ENCODE results near the gene CLCNKA.

Gene CLCNKA

DNA sequence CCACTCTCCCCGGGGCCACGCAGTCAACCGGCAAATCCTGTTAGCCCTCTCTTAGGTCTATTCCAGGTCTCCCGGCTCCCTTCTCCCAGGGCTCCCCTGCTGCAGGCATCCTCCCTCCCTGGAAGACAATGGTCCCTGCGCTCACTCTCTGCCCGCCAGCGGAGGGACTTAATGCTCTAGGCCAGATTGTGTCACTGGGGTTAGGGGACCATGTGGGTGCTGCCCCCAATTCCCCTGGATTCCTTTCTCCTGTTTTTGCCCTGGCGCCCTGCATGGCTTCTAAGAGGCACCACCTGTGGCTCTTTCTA lies 43.4 kb downstream of the CLCNKA start:
- no peak for DNase-seq

DNA sequence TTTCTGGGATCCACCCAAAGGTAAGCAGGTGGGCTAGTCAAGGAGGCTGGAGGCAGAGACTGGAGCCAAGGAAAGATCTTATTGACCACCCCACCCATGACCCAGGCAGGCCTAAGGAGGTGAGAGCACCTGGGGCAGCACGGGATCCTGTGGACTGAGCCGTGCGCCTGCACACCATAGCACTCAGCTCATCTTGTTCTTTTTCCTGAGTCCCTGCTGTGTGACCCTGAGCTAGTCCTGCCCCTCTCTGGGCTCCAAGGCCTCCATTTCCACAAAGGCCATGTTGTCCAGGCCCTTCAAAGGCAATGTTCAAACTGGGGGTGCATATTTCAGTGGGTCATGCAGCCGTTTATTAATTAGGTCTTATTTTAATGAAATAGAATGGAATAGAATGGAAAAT lies 44.4 kb downstream of the CLCNKA start:
- no peak for DNase-seq

DNA sequence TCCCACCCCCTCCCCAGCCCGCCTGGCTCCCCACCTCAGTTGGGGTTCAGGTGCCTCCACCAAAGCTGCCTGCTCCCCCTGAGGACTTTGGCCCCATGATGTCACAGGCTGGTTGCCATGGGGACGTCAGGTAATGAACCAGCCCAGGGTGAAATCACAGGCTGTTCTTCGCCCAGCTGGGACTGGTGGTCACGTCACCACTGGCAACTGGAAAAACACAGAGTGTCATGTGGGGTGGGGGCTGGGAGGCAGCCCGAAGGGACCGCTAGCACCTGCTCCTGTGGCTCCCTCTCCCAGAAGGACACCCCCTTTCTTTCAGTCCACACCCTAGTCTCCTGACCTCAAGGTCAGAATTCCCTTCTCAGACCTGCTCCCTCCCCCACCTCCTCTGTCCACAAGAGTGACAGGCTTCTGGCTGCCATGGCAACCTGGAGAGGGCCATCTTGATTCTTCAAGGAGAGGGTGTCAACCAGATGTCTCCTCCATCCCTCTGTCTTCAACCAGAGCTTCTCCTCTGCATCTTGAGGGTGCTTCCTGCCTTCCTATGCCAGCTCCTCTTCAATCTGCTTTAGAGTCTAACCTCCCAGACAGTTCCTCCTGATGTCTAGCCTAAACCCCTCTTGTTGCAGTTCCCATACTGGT lies 45.4 kb downstream of the CLCNKA start:
- DNase-seq: no peak

DNA sequence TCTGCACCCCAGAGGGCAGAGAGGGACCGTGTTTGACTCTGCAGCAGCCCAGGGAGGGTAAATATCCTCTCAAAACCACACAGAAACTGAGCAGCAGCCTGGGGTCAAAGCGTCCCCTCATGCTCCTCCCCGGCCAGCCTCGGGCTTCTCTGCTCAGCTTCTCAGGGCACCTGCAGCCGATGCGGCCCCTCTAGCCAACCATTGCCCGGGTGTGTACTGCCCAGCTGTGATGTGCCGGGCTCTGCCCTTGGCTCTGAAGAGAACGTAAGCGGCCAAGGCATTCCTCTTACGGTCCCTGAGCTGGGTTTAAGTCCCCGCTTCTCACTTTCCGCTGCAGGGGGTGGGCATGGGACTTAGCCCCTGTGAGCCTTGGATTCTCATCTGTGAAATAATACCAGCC lies 46.1 kb downstream of the CLCNKA start:
- no peak for DNase-seq

DNA sequence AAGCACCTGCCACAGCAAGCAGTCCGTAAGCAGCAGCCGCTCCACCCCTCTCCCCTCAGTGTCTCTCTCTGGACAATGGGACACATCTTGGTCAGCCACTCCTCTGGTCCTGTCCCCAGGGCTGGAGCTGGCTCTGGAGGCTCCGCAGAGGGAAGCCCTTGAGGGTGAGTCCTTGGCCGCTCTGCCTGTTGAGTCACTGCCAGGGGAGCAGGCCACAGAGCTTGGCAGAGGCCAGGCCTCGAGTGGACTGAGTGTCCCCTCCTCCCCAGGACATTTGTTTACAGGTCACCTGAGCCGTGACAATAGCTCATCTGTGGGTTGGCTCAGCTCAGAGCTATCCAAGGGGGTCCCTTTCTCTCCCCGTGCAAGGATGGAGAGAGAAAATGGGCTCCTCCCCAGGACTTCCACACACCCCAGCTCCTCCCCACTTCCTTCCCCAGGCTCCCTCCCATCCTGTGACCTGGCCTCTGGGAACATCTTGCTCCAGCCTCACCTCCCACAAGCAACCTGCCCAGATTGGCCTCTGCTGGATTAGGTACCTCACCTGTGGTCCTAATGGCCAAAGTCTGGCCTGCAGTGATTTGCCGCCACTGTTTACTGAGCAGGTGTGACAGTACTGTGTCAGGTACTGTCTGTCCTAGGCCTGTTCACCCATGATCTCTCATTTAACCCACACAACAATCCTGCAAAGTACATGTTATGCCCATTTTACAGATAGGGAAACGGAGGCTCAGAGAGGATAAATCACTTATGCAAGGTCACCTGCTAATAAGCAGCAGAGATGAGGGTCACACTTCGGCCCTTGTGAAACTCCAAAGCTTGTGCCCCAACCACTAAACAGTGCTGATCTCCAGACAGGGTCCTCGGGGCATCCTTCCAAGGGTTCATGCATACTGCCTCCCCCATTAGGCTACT lies 46.8 kb downstream of the CLCNKA start:
- no peak for DNase-seq

DNA sequence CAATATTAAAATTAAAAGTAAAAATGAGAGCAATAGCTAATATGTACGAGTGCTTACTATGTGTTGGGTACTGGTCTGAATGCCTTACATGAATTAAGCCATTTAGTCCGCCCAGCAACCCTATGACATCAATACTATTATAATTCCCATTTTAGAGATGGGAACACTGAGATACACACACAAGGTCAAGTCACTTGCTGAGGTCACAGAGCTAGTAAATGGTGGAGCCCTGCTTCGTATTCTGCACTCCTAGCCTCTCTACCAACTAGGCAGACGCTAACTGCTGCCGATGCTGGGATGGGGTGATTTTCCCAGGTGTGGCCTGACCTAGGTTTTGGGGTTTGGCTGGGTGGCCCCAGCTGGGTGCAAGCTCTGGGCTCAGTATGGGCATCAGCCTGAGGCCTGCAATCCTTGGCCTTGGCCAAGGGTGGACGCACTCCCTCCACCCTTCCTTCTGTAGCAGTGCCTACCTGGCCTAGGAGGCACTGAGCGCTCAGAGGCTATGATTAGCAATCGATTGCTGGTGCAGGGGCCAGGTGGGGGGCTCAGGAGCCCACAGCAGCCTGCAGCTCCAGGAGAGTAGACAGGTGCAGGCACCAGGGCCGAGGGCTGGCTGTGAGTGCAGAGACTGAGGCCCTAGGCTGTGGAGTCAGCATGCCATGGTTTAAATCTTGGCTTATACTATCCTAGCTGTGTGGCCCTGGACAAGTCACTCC lies 49.0 kb downstream of the CLCNKA start:
- no peak for DNase-seq

DNA sequence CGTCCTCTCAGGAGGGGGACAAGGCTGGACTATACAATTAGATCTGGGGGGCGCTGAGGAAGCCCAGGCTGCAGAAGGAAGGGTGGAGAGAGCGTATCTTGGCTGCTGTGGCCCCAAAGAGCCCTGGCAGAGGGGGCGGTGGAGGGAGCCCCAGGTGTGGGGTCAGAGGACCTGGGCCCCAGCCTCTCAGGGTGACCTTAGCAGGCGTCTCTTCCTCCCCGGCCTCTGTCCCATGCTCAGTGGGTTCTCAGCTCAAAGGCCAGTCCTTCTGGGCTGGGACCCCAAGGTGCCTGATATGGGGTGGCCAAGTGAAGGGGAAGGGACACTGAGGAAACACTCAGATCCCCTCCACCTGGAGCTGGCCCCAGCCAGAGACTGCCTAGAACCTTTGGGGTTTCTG lies 49.8 kb downstream of the CLCNKA start:
- no peak for DNase-seq

DNA sequence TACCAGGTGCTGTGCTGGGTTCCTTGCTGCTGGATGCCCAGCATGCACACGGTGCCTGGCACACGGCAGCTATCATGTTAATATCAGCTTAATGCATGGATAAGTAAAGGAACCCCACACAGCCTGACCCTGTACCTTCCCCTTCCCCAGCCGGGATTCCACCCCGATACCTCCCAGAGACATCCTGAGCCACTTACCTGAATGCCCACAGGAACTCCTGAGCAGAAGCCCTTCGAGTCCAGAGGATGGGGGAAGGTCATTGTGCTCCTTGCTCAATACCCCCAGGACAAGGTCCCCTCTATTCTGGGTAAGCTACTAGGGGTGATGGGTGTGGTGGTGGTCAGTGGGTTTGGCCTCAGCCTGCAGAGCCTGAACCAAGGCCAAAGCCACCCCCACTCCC lies 50.3 kb downstream of the CLCNKA start:
- no peak for DNase-seq

DNA sequence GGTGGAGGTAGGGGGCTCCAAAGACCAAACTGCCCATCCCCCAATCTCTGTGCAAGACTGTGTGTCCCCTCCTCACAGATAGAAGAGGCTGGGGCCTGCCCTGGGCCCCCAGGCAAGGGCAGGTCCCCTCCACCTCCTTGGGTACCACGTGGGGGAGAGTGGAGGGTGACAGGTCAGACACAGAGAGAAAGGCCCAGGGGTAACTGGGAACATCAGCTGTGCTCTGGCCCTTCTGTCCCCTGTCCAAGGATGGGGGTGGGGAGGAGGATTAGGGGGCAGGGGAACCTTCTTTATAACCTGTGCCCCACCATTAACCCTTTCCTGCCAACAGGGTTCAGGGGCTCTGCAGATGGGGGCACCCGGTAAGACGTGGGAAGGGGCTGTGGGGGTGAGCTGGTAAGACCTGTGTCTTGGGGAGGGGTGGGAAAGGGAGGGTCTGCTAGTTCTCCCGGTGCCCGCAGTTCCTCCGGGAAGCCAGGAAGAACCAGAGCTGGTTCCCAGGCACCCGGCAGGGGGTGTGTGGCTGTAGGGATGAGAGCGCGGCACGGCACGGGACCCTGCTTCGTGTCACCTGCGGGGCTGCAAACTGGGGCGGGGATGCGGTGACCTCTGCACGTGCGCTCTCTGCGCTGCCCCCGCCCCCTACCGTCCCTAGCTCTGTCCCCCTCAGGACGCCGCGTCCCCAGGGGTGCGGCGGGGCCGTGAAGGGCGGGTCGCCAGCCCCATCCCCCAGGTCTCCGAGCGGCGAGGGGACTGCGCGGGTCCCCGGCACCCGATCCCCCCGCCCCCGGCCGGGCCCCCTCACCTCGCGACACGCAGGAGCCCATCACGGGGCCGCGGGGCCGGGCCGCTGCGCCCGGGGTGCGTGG lies 51.0 kb downstream of the CLCNKA start:
- DNase-seq: no peak

DNA sequence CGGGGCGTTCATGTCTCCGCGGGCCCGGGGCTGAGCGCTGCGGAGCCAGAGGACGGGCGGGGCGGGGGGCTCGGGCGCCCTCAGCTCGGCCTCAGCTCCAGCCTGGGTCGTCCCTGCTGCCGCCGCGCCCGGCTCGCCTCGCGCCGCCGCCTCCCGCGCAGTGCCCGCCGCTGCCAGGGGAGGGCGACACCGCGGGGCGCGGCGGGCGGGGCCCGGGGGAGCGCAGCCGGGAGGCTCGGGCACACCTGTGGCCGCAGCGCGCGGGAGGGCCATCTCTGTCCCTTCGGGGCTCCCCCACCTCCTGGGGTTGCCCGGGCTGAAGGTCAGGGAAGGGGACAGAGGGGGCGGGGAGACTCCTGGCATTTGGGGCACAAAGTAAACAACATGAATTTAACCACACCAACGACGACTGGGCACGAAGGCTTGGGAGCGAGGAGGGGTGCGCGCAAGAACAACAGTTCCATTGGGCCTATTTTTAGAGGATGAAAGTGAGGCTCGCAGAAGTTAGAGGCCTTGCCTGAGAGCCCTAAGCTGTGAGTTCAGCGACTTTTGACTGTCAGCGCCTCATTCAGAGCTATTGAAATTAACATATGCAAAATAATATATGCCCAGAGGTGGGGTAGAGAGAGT lies 51.8 kb downstream of the CLCNKA start, which contains the start of gene FAM131C:
TSS of gene FAM131C (minus strand) at position 162 of the 630 bp plus-strand sequence. CDS start 209 bp downstream, outside the sequence.
- DNase-seq: no peak

DNA sequence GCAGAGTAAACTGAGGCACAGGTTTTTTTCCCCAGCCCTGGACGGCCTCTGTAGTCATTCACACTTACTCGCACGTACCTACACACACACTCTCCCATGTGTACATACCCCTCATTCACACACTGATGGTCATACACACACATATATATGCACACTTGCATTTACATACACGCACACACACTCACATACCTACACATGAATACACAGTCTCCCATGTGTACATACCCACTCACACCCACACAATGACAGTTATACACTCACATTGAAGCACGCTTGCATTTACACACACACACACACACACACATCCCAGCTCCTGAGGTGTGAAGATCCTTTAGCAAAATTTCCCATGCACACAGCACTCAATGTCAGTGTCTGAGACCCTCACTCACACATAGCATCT lies 52.4 kb downstream of the CLCNKA start:
- no peak for DNase-seq

DNA sequence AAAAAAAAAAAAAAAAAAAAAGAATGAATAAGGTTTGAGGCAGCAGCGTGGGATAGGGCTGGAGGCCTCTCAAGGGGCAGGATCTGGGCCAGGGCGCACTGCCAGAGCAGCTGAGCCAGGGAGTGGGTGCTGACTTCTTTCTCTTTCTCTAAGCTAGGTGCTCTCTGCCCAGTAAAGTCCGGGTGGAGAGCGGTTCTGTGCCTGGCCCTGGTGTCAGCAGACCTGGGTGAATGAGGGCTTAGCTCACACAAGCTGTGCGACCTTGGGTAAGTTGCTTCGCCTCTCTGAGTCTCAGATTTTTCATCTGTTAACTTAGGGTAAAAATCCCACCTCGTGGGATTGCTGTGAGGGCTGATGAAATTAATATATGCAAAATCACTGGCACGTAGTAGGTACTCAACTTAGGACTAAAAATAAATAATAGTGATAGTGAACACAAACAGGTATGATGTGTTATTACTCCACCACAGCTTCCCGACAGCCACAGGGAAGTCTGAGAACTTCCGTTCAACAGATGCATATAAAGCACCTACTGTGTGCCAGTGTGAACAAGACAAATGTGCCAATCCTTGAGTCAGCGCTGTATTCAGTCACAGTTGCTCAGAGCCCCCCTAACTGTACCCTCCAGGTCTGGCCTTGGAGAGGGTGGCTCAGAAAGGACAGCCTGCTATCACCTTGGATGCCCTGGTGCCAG lies 53.6 kb downstream of the CLCNKA start:
- DNase-seq: no peak

DNA sequence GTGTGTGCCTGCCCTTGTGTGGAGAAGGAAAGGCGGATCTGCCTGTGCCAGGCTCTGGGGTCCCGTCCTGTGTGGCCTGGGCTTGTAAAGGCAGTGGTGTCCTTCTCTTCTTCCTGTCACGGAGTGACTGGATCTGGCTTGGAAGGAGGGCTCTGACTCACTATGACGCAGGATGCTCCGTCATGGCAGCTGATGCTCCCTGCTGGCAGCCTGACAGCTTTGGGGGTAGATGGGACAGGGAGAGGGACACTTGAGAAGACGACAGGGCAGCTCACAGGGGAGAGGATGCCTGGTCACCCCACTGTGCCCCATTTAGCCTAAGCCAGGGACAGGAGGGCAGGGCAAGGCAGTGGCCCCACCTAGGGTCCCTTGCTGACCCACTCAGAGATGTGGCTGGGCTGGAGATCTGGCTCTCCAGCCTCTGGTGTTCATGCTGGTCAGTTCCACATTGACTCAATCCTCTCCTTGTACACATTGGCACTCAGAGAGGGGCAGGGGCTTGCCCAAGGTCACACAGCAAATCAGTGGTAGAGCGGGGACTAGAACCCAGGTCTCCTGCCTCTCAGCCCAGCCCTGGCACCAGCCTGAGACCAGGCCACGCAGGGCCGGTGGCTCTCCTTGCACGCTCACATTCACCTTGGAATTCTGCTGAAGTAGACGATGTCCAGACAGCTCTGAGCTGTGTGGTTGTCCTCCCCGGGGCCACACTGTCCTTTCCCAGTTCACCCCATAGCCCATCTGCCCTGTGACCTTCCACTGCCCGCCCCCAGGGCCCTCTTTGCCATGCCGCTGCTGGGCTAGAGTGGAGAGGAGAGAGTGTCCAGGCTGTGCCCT lies 54.4 kb downstream of the CLCNKA start:
- no peak for DNase-seq

DNA sequence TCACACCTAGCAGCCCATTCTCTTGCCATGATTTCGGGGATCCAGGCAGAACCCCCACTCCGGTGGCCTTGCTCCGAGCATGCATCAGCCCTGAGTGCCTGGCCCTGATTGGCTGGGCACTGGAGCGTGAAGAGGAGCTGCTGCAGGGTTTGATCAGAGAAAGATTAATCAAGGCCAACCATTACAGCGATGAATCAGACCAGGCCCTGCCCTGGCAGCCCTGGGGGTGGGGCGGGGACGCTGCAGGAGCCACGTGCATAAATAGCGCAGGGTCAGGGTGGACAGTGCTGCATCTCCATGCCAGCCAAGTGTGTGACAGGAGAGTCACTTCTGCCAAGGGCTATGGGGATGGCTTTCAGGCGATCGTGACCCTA lies 55.0 kb downstream of the CLCNKA start:
- no peak for DNase-seq

DNA sequence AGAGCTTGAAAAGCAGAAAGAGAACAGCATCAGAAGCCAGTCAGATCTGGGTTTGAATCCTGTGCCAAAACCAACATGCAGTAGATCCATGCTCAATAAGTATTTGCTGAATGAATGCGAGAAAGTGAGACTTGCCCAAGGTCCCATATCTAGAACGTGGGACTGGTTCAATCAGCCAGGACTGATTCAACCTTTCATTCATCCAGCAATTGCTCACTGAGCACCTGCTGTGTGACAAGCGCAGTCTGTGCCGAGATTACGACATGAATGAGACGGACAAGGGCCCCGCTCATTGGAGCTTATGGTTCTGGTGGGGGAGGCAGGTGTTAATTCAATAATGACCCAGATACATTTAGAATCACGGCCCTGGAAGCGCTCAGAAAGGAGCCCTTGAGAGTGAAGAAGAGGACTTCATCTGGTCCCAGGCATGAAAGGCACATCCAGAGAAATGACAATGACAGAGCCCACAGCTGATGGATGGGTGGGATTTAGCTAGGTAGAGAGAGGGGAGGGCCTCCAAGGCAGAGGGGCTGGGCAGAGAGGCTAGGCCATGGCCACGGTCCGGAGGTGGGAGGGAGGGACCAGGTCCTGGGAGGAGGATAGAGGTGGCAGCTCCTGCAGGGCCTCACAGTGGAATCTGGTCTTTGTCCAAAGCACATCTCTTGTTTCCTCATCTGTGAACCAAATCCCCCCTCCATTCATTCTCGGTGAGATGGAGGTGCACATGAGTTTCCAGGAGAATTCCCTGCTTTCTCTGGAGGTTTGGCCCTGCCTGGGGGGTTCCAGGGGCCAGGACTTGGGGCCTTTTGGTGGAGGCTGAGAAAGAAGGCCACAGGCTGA lies 55.8 kb downstream of the CLCNKA start:
- no peak for DNase-seq

DNA sequence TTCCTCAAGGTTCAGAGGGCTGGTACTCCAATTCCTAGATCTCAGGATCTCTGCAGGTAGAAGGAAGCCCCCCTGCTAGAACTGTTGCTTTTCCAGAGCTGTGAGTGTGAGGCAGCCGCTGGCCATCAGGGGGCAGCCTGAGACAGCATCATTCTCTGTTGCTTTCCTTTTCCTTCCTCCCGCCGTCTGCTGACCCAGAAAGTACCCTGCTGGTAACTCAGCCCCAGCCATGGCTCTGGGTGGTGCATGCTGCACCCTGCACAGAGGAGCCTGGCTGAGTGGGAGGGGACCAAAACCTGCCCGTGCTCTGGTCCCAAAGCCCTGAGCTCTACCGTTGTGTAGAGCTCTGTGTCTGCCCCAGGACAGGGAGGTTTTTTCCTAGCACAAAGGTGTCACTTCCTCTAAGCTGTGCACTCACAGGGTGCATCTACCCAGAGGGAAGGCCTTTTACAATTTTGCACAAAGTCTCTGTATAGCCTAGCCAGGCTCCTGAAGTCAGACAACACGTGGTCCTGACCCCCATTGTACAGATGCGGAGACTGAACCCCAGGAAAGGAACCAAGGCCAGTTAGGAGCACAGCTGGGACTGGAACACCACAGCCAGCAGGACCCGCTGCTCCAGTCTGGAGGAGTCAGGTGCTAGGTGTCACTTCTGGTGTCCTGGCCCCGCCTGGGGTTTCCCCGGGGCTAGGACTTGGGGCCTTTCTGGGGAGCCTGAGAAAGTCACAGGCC lies 57.3 kb downstream of the CLCNKA start:
- no peak for DNase-seq

DNA sequence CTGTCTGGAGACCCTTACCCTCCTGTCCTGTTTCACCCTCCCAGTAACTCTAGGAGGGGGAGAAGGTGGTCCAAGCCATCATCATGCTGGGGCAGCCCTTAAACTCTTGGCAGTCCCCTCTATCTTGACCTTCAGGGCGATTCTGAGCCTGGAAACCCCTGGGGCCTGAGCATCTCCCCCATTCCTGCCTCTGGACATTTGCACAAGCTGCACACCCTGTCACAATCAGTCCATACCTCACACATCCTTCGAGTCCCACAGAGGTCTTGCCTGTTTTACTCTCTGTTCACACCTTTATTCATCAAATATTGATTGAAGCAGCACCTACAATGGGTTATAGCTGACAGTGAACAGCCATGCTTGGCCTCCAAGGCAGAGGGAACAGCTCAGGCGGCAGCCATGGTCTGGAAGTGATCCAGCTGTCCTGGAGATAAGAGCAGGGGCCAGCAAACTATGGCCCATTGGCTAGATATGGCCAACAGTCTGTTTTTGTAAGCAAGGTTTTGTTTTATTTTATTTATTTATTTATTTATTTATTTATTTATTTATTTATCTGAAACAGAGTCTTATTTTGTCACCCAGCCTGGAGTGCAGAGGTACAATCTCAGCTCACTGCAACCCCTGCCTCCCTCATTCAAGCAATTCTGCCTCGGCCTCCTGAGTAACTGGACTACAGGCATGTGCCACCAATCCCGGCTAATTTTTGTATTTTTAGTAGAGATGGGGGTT lies 58.8 kb downstream of the CLCNKA start:
- DNase-seq: no peak

DNA sequence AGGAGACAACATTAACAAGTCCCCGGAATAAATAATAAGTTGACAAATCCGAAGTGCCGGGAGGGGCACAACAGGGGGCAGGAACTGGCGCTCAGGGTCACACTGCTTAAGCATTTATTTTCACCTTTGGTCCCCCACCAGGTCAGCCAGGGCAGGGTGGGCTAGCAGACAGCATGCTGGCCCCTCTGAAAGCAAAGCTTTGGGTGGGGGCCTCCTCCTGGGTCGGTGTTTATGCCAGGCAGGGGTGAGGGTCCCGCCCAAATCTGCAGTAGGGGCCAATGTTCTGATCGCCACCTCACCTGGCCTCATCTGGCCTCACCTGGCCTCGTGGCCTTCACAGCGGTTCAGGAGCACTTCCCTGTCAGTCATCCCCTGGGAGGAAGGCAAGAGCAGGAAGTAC lies 59.8 kb downstream of the CLCNKA start:
- DNase-seq: no peak
